ENCODE data around the gene HOMER1. TPM values are rescaled to one million over a fixed set of nuclear protein-coding genes. Genes with fewer than 3 reads are reported as not detected.

HOMER1 gene
- total and polyA plus RNA-seq, 2 of the 13 experiments (the other 11 are each of a cell fraction or from before 2014, with no cell fraction given) = 5.3 to 24.8 TPM

DNA sequence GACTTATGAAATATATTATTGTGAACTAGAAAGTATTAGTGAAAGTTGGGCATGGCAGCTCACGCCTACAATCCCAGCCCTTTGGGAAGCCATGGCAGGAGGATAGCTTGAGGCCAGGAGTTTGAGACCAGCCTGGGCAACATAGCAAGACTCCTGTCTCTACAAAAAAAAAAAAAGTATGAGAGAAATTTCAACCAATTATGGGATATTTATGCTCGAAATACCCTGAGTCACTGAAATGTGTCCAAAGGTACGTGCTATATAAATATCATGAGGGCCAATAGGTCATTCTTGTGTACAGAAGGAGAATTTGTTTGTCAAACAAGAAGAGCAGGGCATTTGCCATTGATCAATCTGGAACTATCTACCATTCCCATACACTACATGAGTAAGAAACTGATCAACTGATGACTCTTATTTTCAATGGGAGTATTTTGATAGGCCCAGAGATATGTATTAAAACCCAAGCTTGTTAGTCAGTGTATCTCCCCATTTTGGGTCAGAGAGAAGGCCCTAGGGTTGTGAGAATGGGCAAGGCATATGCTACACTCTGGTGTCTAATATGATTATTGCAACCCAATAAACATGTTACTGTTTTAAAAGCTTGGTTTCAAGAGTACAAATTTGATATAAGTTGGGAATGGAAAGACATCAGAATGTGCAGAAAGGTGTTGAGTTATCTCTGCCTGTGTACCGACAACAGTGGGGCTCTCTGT is 21.7 kb upstream of the HOMER1 start:
- no TSS peak for BruUV-seq (replicated peaks)
- in situ Hi-C loops (cut with HindIII; ENCODE audit: extremely low pct_ligation_motif_present, low pct_unique_long_range_greater_than_20kb) (no loop called here), intact Hi-C loops (cut with micrococcal nuclease; ENCODE audit: unreplicated experiment) (loop anchor here (1.0 kb wide), 1 partner anchor 21 kb away; the partner anchor contains the start of gene HOMER1)
- Histone ChIP-seq H4K20me1 (ENCODE audit: insufficient read depth, low read length) (no peaks in the 10 kb centered on the region), H3K9me3 (ENCODE audit: low read length) (no peaks in the 10 kb centered on the region), H3K4me1 (ENCODE audit: insufficient read depth, low read length) (peaks cover 57% of the 10 kb centered on the region), H3K4me2 (ENCODE audit: low read depth, low read length) (peak overlapping the region; percentile 51), H3K36me3 (replicated peaks in 1 of 2; ENCODE audit: control insufficient read depth in 1 of 2, insufficient read depth in 2 of 2, low read length in 2 of 2) (no peaks in the 10 kb centered on the region), H3K27me3 (ENCODE audit: control insufficient read depth in 1 of 2, insufficient read depth in 2 of 2, low read length in 2 of 2) (no peaks in the 10 kb centered on the region), H3K79me2 (ENCODE audit: insufficient read depth, low read length) (no peaks in the 10 kb centered on the region), H3K4me3 (replicated peaks in 1 of 3; ENCODE audit: insufficient read depth in 1 of 3, low read depth in 2 of 3, low read length in 3 of 3) (no peak overlapping the region), H2AFZ (ENCODE audit: low read length) (no peak overlapping the region), H3K9ac (ENCODE audit: insufficient read depth, low read depth, low read length) (peak overlapping the region; percentile 11; the same call in 1 of the 2 replicates), H3K27ac (ENCODE audit: extremely low read length, insufficient read depth, low read length) (peak overlapping the region; percentile 48)
- WGBS (ENCODE audit: low lambda C conversion rate) = 26% methylated on average over 4 of the region's 4 CpGs
- peak; percentile 94 for ATAC-seq
- no peak for FAIRE-seq
- DNase-seq (ENCODE audit: low spot score) = peak; percentile 87
- CTCF ChIA-PET (ENCODE audit: low intra/inter-chr PET ratio, low total read pairs) = interaction anchor here (0.6 kb wide), 1 partner anchor 16 kb away, joined by 3 read pairs; no protein-coding TSS in a partner anchor
- POLR2A ChIA-PET = interaction anchor here (1.7 to 2.5 kb wide), 3 partner anchors 10 to 22 kb away, joined by 5 to 18 read pairs (median 15); partner anchors contain the start of gene HOMER1
- TF ChIP-seq JUNB (CRISPR knock-in tag; IDR thresholded peaks at IDR 0.05; ENCODE audit: borderline replicate concordance) (no peak; the same call in 1 of the 2 replicates), KDM4B (CRISPR knock-in tag; IDR thresholded peaks at IDR 0.05) (no peak), ZNF343 (CRISPR knock-in tag; IDR thresholded peaks at IDR 0.05) (no peak), ZNF839 (CRISPR knock-in tag; IDR thresholded peaks at IDR 0.05; ENCODE audit: borderline replicate concordance) (no peak), TBX2 (CRISPR knock-in tag; IDR thresholded peaks at IDR 0.05; ENCODE audit: borderline replicate concordance) (0 out of 2 replicates have a peak, but pooled peaks have one; percentile 17), ZNF563 (CRISPR knock-in tag; IDR thresholded peaks at IDR 0.05) (no peak), HNRNPLL (IDR thresholded peaks at IDR 0.05; ENCODE audit: low read depth, low read length, poor library complexity, severe bottlenecking) (no peak), ZNF564 (CRISPR knock-in tag; IDR thresholded peaks at IDR 0.05) (no peak), CHD4 (IDR thresholded peaks at IDR 0.05; ENCODE audit: borderline replicate concordance, low read length) (peak; percentile 53; the same call in 1 of the 2 replicates), SP140L (CRISPR knock-in tag; IDR thresholded peaks at IDR 0.05; ENCODE audit: borderline replicate concordance) (no peak)
- TF ChIP-seq, protein P1, sequence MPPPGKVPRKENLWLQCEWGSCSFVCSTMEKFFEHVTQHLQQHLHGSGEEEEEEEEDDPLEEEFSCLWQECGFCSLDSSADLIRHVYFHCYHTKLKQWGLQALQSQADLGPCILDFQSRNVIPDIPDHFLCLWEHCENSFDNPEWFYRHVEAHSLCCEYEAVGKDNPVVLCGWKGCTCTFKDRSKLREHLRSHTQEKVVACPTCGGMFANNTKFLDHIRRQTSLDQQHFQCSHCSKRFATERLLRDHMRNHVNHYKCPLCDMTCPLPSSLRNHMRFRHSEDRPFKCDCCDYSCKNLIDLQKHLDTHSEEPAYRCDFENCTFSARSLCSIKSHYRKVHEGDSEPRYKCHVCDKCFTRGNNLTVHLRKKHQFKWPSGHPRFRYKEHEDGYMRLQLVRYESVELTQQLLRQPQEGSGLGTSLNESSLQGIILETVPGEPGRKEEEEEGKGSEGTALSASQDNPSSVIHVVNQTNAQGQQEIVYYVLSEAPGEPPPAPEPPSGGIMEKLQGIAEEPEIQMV (CRISPR knock-in tag; IDR thresholded peaks at IDR 0.05; ENCODE audit: low read depth) = no peak
- TF ChIP-seq, protein P2, sequence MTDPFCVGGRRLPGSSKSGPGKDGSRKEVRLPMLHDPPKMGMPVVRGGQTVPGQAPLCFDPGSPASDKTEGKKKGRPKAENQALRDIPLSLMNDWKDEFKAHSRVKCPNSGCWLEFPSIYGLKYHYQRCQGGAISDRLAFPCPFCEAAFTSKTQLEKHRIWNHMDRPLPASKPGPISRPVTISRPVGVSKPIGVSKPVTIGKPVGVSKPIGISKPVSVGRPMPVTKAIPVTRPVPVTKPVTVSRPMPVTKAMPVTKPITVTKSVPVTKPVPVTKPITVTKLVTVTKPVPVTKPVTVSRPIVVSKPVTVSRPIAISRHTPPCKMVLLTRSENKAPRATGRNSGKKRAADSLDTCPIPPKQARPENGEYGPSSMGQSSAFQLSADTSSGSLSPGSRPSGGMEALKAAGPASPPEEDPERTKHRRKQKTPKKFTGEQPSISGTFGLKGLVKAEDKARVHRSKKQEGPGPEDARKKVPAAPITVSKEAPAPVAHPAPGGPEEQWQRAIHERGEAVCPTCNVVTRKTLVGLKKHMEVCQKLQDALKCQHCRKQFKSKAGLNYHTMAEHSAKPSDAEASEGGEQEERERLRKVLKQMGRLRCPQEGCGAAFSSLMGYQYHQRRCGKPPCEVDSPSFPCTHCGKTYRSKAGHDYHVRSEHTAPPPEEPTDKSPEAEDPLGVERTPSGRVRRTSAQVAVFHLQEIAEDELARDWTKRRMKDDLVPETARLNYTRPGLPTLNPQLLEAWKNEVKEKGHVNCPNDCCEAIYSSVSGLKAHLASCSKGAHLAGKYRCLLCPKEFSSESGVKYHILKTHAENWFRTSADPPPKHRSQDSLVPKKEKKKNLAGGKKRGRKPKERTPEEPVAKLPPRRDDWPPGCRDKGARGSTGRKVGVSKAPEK (CRISPR knock-in tag; IDR thresholded peaks at IDR 0.05; ENCODE audit: borderline replicate concordance) = no peak
- TF ChIP-seq, protein P3, sequence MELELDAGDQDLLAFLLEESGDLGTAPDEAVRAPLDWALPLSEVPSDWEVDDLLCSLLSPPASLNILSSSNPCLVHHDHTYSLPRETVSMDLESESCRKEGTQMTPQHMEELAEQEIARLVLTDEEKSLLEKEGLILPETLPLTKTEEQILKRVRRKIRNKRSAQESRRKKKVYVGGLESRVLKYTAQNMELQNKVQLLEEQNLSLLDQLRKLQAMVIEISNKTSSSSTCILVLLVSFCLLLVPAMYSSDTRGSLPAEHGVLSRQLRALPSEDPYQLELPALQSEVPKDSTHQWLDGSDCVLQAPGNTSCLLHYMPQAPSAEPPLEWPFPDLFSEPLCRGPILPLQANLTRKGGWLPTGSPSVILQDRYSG (CRISPR knock-in tag; IDR thresholded peaks at IDR 0.05) = no peak
- TF ChIP-seq, protein P4, sequence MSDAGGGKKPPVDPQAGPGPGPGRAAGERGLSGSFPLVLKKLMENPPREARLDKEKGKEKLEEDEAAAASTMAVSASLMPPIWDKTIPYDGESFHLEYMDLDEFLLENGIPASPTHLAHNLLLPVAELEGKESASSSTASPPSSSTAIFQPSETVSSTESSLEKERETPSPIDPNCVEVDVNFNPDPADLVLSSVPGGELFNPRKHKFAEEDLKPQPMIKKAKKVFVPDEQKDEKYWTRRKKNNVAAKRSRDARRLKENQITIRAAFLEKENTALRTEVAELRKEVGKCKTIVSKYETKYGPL (CRISPR knock-in tag; IDR thresholded peaks at IDR 0.05) = no peak
- TF ChIP-seq, protein P5, sequence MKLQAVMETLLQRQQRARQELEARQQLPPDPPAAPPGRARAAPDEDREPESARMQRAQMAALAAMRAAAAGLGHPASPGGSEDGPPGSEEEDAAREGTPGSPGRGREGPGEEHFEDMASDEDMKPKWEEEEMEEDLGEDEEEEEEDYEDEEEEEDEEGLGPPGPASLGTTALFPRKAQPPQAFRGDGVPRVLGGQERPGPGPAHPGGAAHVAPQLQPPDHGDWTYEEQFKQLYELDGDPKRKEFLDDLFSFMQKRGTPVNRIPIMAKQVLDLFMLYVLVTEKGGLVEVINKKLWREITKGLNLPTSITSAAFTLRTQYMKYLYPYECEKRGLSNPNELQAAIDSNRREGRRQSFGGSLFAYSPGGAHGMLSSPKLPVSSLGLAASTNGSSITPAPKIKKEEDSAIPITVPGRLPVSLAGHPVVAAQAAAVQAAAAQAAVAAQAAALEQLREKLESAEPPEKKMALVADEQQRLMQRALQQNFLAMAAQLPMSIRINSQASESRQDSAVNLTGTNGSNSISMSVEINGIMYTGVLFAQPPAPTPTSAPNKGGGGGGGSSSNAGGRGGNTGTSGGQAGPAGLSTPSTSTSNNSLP (IDR thresholded peaks at IDR 0.05; ENCODE audit: low read depth, low read length) = peak; percentile 96
